ENCODE data around the gene MBP.

MBP gene

GRCh38 chr18:77114415-77115191 lies 18.0 kb downstream of the MBP start:
- DNase-seq (ENCODE audit: low read depth in 2 of 2): no peak

- no peak for DNase-seq (ENCODE audit: low read depth in 2 of 2)
These were observed 18.5 kb downstream of the MBP start for GRCh38 chr18:77114152-77114414.

- no peak for DNase-seq (ENCODE audit: low read depth in 2 of 2)
These were observed 19.0 kb downstream of the MBP start for GRCh38 chr18:77113361-77114151.

GRCh38 chr18:77112747-77113092 lies 19.9 kb downstream of the MBP start:
- DNase-seq (ENCODE audit: low read depth in 2 of 2): no peak

- no peak for DNase-seq (ENCODE audit: low read depth in 2 of 2)
These were observed 20.4 kb downstream of the MBP start for GRCh38 chr18:77111951-77112746.

- no peak for DNase-seq (ENCODE audit: low read depth in 2 of 2)
These were observed 21.1 kb downstream of the MBP start for GRCh38 chr18:77111449-77111848.

GRCh38 chr18:77110936-77111335 lies 21.6 kb downstream of the MBP start:
- DNase-seq (ENCODE audit: low read depth in 2 of 2): no peak

GRCh38 chr18:77110400-77110799 lies 22.2 kb downstream of the MBP start:
- no peak for DNase-seq (ENCODE audit: low read depth in 2 of 2)

GRCh38 chr18:77109648-77110019 lies 22.9 kb downstream of the MBP start:
- DNase-seq (ENCODE audit: low read depth in 2 of 2): no peak

- DNase-seq (ENCODE audit: low read depth in 2 of 2): no peak
These were observed 23.5 kb downstream of the MBP start for GRCh38 chr18:77108821-77109647.

GRCh38 chr18:77108001-77108692 lies 24.4 kb downstream of the MBP start:
- DNase-seq (ENCODE audit: low read depth in 2 of 2): no peak

- DNase-seq (ENCODE audit: low read depth in 2 of 2): no peak
These were observed 25.3 kb downstream of the MBP start for GRCh38 chr18:77107292-77107691.

GRCh38 chr18:77106331-77106730 lies 26.3 kb downstream of the MBP start:
- DNase-seq (ENCODE audit: low read depth in 2 of 2): peak; percentile 58 to 63

GRCh38 chr18:77105680-77106079 lies 26.9 kb downstream of the MBP start:
- no peak for DNase-seq (ENCODE audit: low read depth in 2 of 2)

GRCh38 chr18:77105028-77105427 lies 27.6 kb downstream of the MBP start:
- DNase-seq (ENCODE audit: low read depth in 2 of 2): no peak

GRCh38 chr18:77103991-77104531 lies 28.5 kb downstream of the MBP start:
- DNase-seq (ENCODE audit: low read depth in 2 of 2): no peak

- DNase-seq (ENCODE audit: low read depth in 2 of 2): no peak
These were observed 29.3 kb downstream of the MBP start for GRCh38 chr18:77103187-77103850.

GRCh38 chr18:77102259-77103040 lies 30.1 kb downstream of the MBP start:
- DNase-seq (ENCODE audit: low read depth in 2 of 2): no peak

- DNase-seq (ENCODE audit: low read depth in 2 of 2): no peak
These were observed 30.9 kb downstream of the MBP start for GRCh38 chr18:77101410-77102258.
